Neural cell (in vitro differentiated cells): ENCODE measurements around the gene ZSCAN31. TPM values are rescaled to one million over a fixed set of nuclear protein-coding genes. Genes with fewer than 3 reads are reported as not detected.

ENCODE experiments used
- H2AFZ ChIP-seq: fragments of 200-600, 300-800 bp; sonication (generic), shearing (Covaris generic); 2 replicates; pipeline ENCODE4 v1.6.0; 2014; ENCODE audit warnings: low read depth, mild to moderate bottlenecking, antibody characterized with exemption, low read length, moderate library complexity
- H3F3A ChIP-seq: fragments of 200-600 bp; shearing (Covaris generic); 2 replicates; pipeline ENCODE4 v1.6.1; 2016; ENCODE audit warnings: mild to moderate bottlenecking, moderate library complexity, mixed read lengths, antibody characterized with exemption, low read length; ENCODE audit not compliant: insufficient read depth, poor library complexity, severe bottlenecking
- H3K27ac ChIP-seq: fragments of 200-600, 300-800 bp; sonication (generic), shearing (Covaris generic); 2 replicates; pipeline ENCODE4 v1.5.1; 2014; ENCODE audit warnings: mild to moderate bottlenecking, low read length, moderate library complexity
- H3K27me3 ChIP-seq: fragments of 300-800, 200-600 bp; sonication (generic), shearing (Covaris generic); 2 replicates; pipeline ENCODE4 v1.6.0; 2014; ENCODE audit warnings: mild to moderate bottlenecking, low read depth, low read length, moderate library complexity; ENCODE audit not compliant: insufficient read depth
- H3K36me3 ChIP-seq: fragments of 300-800, 200-600 bp; sonication (generic), shearing (Covaris generic); 2 replicates; pipeline ENCODE4 v1.5.1; 2014; ENCODE audit warnings: mild to moderate bottlenecking, antibody characterized with exemption, low read length, moderate library complexity; ENCODE audit not compliant: insufficient read depth
- H3K4me2 ChIP-seq: fragments of 300-800, 200-600 bp; sonication (generic), shearing (Covaris generic); 2 replicates; pipeline ENCODE4 v1.6.0; 2014; ENCODE audit warnings: mild to moderate bottlenecking, low read length
- H3K4me3 ChIP-seq: fragments of 300-800, 200-600 bp; sonication (generic), shearing (Covaris generic); 2 replicates; pipeline ENCODE4 v1.5.1; 2014; ENCODE audit warnings: mild to moderate bottlenecking, low read length, moderate library complexity
- H3K79me2 ChIP-seq: fragments of 200-600 bp; shearing (Covaris generic); replicated peaks from 2 replicates; pipeline ENCODE4 v1.6.0; 2014; ENCODE audit warnings: mild to moderate bottlenecking, low read length, moderate library complexity; ENCODE audit not compliant: insufficient read depth
- H3K9ac ChIP-seq: fragments of 300-800, 200-600 bp; sonication (generic), shearing (Covaris generic); 2 replicates; pipeline ENCODE4 v1.6.1; 2016; ENCODE audit warnings: mild to moderate bottlenecking, low read length, mixed read lengths
- H3K9me2 ChIP-seq: fragments of 200-600 bp; shearing (Covaris generic); 2 replicates; pipeline ENCODE4 v1.6.1; 2016; ENCODE audit warnings: mild to moderate bottlenecking, low read length, mixed read lengths; ENCODE audit not compliant: insufficient read depth
- H3K9me3 ChIP-seq: fragments of 200-600, 300-800 bp; sonication (generic), shearing (Covaris generic); 2 replicates; pipeline ENCODE4 v1.6.1; 2016; ENCODE audit warnings: mild to moderate bottlenecking, mixed run types, low read length, moderate library complexity, mixed read lengths
- H4K20me1 ChIP-seq: fragments of 200-600 bp; shearing (Covaris generic); 2 replicates; pipeline ENCODE4 v1.6.1; 2016; ENCODE audit warnings: mild to moderate bottlenecking, mixed run types; ENCODE audit not compliant: insufficient read depth
- EP300 ChIP-seq: fragments of 450-650 bp; conservative IDR thresholded peaks from 2 replicates; pipeline ENCODE4 v1.6.1; 2014; ENCODE audit warnings: antibody characterized with exemption, mild to moderate bottlenecking, moderate library complexity; ENCODE audit not compliant: poor library complexity, severe bottlenecking
- EZH2 ChIP-seq: fragments of 200-600, 300-800 bp; shearing (Covaris generic), sonication (generic); IDR thresholded peaks from 2 replicates; pipeline ENCODE4 v1.6.1; 2014; ENCODE audit warnings: antibody characterized with exemption, low read length, borderline replicate concordance, mild to moderate bottlenecking; ENCODE audit not compliant: insufficient read depth, poor library complexity, severe bottlenecking
- MXI1 ChIP-seq: fragments of 450-650 bp; conservative IDR thresholded peaks from 2 replicates; pipeline ENCODE4 v1.6.1; 2014; ENCODE audit warnings: antibody characterized with exemption, mild to moderate bottlenecking; ENCODE audit not compliant: poor library complexity, severe bottlenecking
- POLR2AphosphoS5 ChIP-seq: IDR thresholded peaks from 2 replicates; pipeline ENCODE4 v1.6.1; 2012
- RAD21 ChIP-seq: fragments of 450-650 bp; conservative IDR thresholded peaks from 2 replicates; pipeline ENCODE4 v1.6.1; 2014; ENCODE audit warnings: antibody characterized with exemption, mild to moderate bottlenecking, moderate library complexity
- SMC3 ChIP-seq: fragments of 450-650 bp; conservative IDR thresholded peaks from 2 replicates; pipeline ENCODE4 v1.6.1; 2014; ENCODE audit warnings: antibody characterized with exemption, mild to moderate bottlenecking, moderate library complexity; ENCODE audit not compliant: poor library complexity
- TAF1 ChIP-seq: IDR thresholded peaks from 2 replicates; pipeline ENCODE4 v1.6.1; 2012; ENCODE audit warnings: low read depth
- polyA plus RNA-seq: library from polyadenylated mRNA; depleted of rRNA; stranded (reverse); fragments of >200 nt; gene quantifications from 2 replicates; pipeline ENCODE4 v1.2.3, GENCODE V29; 2014
- small RNA-seq, 3 experiments: library from RNA; depleted of rRNA; stranded (forward); fragments of <200 nt; gene quantifications; one replicate each; pipeline ENCODE3, GENCODE V24; 2012
- TF ChIP-seq, protein P1 (sequence below): fragments of 450-650 bp; IDR thresholded peaks from 2 replicates; pipeline ENCODE4 v1.5.1; 2014; ENCODE audit warnings: antibody characterized with exemption, mild to moderate bottlenecking, moderate library complexity; ENCODE audit not compliant: poor library complexity, severe bottlenecking
- TF ChIP-seq, protein P2 (sequence below): IDR thresholded peaks from 2 replicates; pipeline ENCODE4 v1.6.1; 2012; ENCODE audit warnings: borderline replicate concordance

ZSCAN31 gene
- polyA plus RNA-seq, 1 donor from 2014 or later, result 2.6 TPM

DNA sequence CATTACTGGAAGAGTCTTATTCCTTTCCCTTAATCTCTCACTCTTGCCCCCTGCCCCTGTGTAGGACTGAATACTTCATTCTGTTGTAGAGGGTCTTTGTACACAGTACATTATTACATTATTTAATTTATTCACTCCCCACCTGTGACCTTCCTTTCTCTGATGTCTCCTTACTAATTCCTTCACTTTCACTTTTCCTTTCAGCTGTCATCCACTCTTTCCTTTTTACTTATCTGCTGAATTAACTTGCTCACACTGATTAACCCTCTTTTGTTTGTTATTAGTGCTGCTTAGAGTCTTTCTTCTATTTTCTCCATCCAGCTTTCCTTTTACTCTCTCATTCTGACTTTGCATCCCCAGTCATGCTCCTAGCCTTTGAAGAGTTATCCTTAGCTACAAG is 61.1 kb downstream of the ZSCAN31 start:
- Histone ChIP-seq H3F3A (peaks cover 4% of the 10 kb centered on the region), H3K36me3 (peaks cover 17% of the 10 kb centered on the region), H3K27ac (no peak overlapping the region), H3K9me3 (no peaks in the 10 kb centered on the region), H3K4me3 (no peak overlapping the region), H3K79me2 (peaks cover 17% of the 10 kb centered on the region), H3K4me2 (no peak overlapping the region), H3K9me2 (no peaks in the 10 kb centered on the region), H3K9ac (no peak overlapping the region), H4K20me1 (no peaks in the 10 kb centered on the region), H2AFZ (no peak overlapping the region), H3K27me3 (no peaks in the 10 kb centered on the region)
- TF ChIP-seq EZH2, result no peak
- no peak for TF ChIP-seq RAD21
- TF ChIP-seq SMC3, result no peak
- TF ChIP-seq, protein P1, sequence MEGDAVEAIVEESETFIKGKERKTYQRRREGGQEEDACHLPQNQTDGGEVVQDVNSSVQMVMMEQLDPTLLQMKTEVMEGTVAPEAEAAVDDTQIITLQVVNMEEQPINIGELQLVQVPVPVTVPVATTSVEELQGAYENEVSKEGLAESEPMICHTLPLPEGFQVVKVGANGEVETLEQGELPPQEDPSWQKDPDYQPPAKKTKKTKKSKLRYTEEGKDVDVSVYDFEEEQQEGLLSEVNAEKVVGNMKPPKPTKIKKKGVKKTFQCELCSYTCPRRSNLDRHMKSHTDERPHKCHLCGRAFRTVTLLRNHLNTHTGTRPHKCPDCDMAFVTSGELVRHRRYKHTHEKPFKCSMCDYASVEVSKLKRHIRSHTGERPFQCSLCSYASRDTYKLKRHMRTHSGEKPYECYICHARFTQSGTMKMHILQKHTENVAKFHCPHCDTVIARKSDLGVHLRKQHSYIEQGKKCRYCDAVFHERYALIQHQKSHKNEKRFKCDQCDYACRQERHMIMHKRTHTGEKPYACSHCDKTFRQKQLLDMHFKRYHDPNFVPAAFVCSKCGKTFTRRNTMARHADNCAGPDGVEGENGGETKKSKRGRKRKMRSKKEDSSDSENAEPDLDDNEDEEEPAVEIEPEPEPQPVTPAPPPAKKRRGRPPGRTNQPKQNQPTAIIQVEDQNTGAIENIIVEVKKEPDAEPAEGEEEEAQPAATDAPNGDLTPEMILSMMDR, result no peak
- TF ChIP-seq MXI1, result no peak
- TF ChIP-seq POLR2AphosphoS5, result no peak
- no peak for TF ChIP-seq EP300
- TF ChIP-seq, protein P2, sequence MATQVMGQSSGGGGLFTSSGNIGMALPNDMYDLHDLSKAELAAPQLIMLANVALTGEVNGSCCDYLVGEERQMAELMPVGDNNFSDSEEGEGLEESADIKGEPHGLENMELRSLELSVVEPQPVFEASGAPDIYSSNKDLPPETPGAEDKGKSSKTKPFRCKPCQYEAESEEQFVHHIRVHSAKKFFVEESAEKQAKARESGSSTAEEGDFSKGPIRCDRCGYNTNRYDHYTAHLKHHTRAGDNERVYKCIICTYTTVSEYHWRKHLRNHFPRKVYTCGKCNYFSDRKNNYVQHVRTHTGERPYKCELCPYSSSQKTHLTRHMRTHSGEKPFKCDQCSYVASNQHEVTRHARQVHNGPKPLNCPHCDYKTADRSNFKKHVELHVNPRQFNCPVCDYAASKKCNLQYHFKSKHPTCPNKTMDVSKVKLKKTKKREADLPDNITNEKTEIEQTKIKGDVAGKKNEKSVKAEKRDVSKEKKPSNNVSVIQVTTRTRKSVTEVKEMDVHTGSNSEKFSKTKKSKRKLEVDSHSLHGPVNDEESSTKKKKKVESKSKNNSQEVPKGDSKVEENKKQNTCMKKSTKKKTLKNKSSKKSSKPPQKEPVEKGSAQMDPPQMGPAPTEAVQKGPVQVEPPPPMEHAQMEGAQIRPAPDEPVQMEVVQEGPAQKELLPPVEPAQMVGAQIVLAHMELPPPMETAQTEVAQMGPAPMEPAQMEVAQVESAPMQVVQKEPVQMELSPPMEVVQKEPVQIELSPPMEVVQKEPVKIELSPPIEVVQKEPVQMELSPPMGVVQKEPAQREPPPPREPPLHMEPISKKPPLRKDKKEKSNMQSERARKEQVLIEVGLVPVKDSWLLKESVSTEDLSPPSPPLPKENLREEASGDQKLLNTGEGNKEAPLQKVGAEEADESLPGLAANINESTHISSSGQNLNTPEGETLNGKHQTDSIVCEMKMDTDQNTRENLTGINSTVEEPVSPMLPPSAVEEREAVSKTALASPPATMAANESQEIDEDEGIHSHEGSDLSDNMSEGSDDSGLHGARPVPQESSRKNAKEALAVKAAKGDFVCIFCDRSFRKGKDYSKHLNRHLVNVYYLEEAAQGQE, result no peak
- TF ChIP-seq TAF1, result no peak

Small RNA genes lying within 50 kb of the gene (small RNA-seq; reads per million reads assigned to genes)
- gene AL021997.1 (0 reads per million in 3 experiments), gene AL021997.2 (0 reads per million in 3 experiments)

Other genes starting within 250 kb of the ZSCAN31 start
- gene ZSCAN16, start 211.5 kb downstream of the ZSCAN31 start, polyA plus RNA-seq, result 31.9 and 36.6 TPM in 2 replicates
- gene ZKSCAN8, start 194.3 kb downstream of the ZSCAN31 start, polyA plus RNA-seq, result 17.2 and 22.0 TPM in 2 replicates
- 102 and 113 TPM in 2 replicates for gene ZSCAN9, start 110.9 kb downstream of the ZSCAN31 start, polyA plus RNA-seq
- 8.3 and 12.6 TPM in 2 replicates for gene ZKSCAN4, start 83.9 kb downstream of the ZSCAN31 start, polyA plus RNA-seq
- not detected in 2 replicates for gene NKAPL, start 76.9 kb downstream of the ZSCAN31 start, polyA plus RNA-seq
- gene ZSCAN26, start 69.0 kb downstream of the ZSCAN31 start, polyA plus RNA-seq, result 86.9 and 91.2 TPM in 2 replicates
- 32.3 and 34.6 TPM in 2 replicates for gene PGBD1, start 54.6 kb downstream of the ZSCAN31 start, polyA plus RNA-seq
- 14.9 and 15.8 TPM in 2 replicates for gene ZKSCAN3, start 13.8 kb upstream of the ZSCAN31 start, polyA plus RNA-seq
- 20.3 and 20.6 TPM in 2 replicates for gene ZSCAN12, start 63.6 kb upstream of the ZSCAN31 start, polyA plus RNA-seq
- 14.7 and 17.4 TPM in 2 replicates for gene ZSCAN23, start 107.3 kb upstream of the ZSCAN31 start, polyA plus RNA-seq
- gene GPX6, start 179.6 kb upstream of the ZSCAN31 start, polyA plus RNA-seq, result not detected in 2 replicates
- gene GPX5, start 189.7 kb upstream of the ZSCAN31 start, polyA plus RNA-seq, result not detected in 2 replicates